C1 segment of cervical spinal cord (tissue), 14 donors: ENCODE measurements around the gene MINAR1.
"Not testable (repeated sequence)": the region's sequence is repeated elsewhere in the genome, so short reads cannot be mapped to it uniquely, and the experiment has no call there.

Experiments used
- DNase-seq, 14 donors: peaks; one replicate each; lab custom pipeline; 2025; lab: John Stamatoyannopoulos, UW

MINAR1 gene, protein sequence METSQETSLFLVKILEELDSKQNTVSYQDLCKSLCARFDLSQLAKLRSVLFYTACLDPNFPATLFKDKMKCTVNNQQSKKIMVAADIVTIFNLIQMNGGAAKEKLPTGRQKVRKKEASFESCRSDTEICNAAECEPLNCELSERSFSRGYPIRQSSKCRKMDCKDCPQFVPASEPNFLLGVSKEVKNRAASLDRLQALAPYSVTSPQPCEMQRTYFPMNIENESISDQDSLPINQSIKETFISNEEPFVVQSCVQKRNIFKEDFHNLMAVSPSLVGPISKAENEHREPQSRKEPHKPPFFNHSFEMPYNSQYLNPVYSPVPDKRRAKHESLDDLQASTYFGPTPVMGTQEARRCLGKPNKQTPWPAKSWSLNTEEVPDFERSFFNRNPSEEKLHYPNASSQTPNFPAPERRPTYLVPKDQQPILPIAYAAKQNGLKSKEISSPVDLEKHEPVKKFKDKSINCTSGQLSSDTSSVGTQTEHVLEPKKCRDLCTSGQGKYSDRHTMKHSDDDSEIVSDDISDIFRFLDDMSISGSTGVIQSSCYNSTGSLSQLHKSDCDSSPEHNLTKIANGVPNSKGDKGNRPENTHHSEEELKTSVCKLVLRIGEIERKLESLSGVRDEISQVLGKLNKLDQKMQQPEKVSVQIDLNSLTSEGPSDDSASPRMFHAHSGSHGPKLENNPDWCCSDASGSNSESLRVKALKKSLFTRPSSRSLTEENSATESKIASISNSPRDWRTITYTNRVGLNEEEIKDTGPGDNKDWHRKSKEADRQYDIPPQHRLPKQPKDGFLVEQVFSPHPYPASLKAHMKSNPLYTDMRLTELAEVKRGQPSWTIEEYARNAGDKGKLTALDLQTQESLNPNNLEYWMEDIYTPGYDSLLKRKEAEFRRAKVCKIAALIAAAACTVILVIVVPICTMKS

GRCh38 chr15:79431636-79432344, at the start of gene MINAR1:
TSS of gene MINAR1 (plus strand) at chr15:79432336. CDS start at chr15:79456148, 23,812 bp downstream.
- peak in 3 of 14 donors; percentile 27 to 73 (median 38) for DNase-seq

DNA sequence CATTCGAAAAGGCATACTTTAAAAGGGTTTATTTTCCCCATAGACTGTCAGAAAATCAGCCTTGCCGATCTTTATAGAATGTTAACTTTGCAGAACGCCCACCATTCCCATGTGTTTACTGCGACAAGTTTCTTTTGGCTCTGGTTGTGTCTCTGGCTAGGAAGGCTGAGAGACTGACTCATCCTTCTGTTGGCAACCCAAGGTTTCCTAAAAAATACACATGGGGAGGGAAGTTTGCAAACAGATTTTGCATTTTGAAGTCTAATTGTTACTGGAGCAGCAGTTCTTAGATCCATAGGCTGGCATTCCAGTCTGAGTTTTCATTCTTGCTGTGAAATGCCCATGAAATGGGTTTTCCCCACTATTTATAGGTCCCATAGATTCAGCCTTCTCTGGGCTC, 37.9 kb upstream of the MINAR1 start:
- no peak for DNase-seq

DNA sequence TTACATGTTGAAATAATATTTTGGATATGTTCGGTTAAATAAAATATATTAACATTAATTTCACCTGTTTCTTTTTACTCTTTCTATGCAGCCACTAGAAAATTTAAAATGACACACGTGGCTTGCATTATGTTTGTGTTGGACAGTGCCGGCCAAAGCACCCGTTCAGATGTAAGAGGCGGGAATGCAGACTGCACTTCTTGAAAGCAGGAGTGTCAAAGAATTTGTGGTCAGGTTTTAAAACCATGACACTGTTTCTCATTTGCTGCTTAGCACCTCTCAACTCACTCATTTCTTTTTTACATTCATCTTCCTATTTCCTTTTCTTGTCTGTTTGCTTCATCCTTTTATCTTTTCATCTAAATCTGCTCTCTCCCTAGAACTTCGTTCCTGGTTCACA, 35.3 kb upstream of the MINAR1 start:
- DNase-seq: no peak

DNA sequence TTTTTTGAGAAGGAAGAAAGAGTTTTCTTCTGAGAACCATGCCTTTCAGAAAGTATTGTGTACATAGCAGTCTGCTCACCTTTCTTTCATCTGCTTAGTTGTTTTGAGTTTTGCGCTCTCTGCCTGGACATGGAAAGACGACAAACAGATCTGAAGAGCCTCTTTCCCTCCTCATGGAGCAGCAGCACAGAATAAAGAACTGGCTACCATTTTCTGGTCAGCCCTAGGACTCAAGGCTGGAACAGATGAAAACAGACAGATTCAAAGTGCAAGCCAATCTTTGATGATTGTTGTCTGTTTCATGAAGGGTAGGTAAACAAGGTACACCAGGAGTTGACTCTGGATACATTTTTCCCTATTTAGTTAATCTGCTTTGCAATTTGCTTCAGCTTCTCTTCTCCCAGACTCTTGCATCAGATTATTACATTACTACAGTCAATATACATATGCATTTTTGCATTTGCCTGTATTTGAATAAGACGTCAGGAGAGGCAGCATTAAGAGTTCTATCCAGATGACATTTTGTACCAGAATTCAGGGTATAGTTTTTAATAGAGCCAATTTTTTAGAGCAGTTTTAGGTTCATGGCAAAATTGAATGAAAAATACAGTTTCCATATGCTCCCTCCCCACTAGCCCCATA, 34.7 kb upstream of the MINAR1 start:
- DNase-seq: no peak

- no peak for DNase-seq
Observed at GRCh38 chr15:79399606-79400005, 32.5 kb upstream of the MINAR1 start.

GRCh38 chr15:79400650-79401049, 31.5 kb upstream of the MINAR1 start:
- no peak for DNase-seq

DNA sequence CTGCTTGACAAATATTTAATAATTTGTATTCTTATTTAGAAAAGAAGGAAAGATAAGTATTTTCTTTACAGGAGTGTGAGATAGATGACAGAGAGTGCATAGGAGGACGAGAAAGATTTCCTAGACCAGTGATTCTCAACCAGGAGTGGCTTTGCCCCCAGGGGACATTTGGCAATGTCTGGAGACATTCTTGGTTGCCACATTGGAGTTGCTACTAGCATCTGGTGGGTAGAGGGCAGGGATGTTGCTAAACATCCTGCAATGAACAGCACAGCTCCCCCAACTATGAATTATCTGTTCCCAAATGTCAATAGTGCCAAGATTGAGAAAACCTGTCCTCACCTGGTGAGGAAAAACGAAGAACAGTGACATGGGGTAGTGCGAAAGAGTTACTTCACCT, 30.8 kb upstream of the MINAR1 start:
- no peak for DNase-seq

DNA sequence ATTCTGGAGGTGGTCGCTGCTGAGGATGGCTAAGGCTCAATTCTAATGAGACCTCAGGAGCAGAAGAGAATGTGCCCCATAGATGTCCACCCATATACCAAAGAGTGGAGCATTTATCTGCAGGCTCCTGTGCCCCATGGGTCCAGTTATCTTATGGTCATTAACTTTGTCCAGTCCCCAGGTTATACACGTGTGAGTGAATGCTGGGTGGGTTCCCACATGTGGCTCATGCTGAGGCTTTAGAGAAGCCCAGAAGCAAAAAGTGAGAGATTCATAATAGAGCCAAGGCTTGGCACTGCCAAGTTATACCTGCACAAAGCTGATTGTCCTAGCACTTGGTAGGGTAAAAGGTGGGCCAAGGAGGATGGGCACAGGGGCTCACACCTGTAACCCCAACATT, 30.0 kb upstream of the MINAR1 start:
- DNase-seq: no peak

GRCh38 chr15:79403501-79403900, 28.6 kb upstream of the MINAR1 start:
- no peak for DNase-seq

DNA sequence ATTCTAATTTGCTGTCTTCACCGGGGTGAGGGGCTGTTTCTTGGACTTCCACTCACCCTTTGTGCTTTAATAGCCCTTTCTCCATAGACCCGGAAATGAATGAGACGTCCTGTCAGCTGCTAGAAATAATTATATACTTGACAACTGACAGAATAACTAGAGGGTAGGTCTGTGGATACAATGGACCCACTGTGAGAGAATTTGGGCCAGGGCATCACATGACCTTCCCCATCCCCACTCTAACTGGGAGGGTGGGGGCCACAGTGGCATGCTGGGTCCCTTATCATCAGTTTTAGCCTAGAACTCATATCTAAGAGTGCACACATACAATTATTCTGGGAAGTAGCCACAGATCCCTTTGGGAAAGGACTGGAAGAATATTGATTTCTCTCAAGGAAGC, 25.9 kb upstream of the MINAR1 start:
- no peak for DNase-seq

DNA sequence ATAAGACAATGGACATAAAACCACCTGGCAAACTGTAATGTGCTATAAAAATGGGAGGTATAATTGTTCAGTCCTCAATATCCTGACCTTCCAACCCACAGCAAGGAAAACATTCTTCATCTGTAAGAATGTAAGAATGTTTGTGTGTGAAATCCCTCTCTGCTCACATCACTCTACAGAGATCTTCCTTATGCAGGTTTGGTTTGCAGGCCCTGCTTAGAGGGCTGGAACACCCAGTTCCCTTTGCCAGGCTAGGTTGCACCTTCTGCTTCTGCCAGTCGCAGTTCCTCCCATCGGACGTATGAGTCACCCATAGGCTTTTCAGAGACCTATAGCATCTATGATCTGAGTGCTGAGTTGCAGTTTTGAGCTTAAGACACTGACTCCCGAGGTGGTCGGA, 24.1 kb upstream of the MINAR1 start:
- DNase-seq: no peak

DNA sequence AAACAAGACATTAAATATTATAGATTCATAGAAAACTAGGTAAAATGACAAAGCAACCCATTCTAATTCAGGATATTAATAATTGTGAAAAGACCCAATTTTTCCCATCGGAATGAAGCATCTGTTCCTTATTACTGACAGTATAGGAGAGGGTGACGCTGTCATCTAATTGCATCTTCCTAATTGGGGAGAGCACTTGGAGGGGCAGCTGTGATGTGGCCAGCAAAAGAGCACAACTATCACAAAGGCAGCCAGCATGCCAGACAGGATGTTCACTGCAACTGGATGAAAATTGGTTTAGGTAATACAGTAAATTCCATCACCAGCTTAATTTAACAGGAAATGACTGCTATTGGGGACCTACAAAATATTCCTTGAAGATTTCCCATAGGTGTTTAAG, 21.9 kb upstream of the MINAR1 start:
- DNase-seq: no peak

- DNase-seq: no peak
Observed at GRCh38 chr15:79412010-79412409, 20.1 kb upstream of the MINAR1 start.

GRCh38 chr15:79412429-79412828, 19.7 kb upstream of the MINAR1 start:
- DNase-seq: no peak

GRCh38 chr15:79416876-79417275, 15.3 kb upstream of the MINAR1 start:
- DNase-seq: no peak

GRCh38 chr15:79418693-79419279, 13.3 kb upstream of the MINAR1 start:
- peak in 7 of 14 donors; percentile 17 to 64 (median 24) for DNase-seq

- DNase-seq: no peak
Observed at GRCh38 chr15:79425591-79426295, 6.4 kb upstream of the MINAR1 start.

DNA sequence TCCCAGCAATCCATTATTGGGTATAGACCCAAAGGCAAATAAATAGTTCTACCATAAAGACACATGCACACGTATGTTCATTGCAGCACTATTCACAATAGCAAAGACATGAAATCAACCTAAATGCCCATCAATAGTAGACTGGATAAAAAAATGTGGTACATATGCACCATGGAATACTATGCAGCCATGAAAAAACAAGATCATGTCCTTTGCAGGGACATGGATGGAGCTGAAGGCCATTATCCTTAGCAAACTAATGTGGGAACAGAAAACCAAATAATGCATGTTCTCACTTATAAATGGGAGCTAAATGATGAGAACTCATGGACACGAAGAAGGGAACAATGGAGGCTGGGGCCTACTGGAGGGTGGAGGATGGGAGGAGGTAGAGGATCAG, 5.2 kb upstream of the MINAR1 start:
- DNase-seq: not testable (repeated sequence)

GRCh38 chr15:79427781-79428598, 4.1 kb upstream of the MINAR1 start:
- DNase-seq: no peak
